ENCODE measurements around the gene PROX1.
A peak's percentile ranks its signal among the peaks of the same experiment; 100 is the strongest.

PROX1 gene

GRCh38 chr1:213989002-213989855, 1.5 kb downstream of the PROX1 start:
- no peak for TF ChIP-seq CTCF (IDR thresholded peaks at IDR 0.05; ENCODE audit: borderline replicate concordance, insufficient read depth, low read depth, low read length)
- H3K4me3 ChIP-seq (ENCODE audit: low read depth, low read length) = peak overlapping the region; percentile 8

GRCh38 chr1:213993929-213994328, 6.2 kb downstream of the PROX1 start:
- TF ChIP-seq CTCF (IDR thresholded peaks at IDR 0.05; ENCODE audit: borderline replicate concordance, insufficient read depth, low read depth, low read length) = no peak
- H3K4me3 ChIP-seq (ENCODE audit: low read depth, low read length) = no peak overlapping the region

- no peak for TF ChIP-seq CTCF (IDR thresholded peaks at IDR 0.05; ENCODE audit: borderline replicate concordance, insufficient read depth, low read depth, low read length)
Observed at GRCh38 chr1:213994888-213995287, 7.1 kb downstream of the PROX1 start.

GRCh38 chr1:213995603-213996002, 7.8 kb downstream of the PROX1 start:
- no peak for TF ChIP-seq CTCF (IDR thresholded peaks at IDR 0.05; ENCODE audit: borderline replicate concordance, insufficient read depth, low read depth, low read length)

More at GRCh38 chr1:213994888-213995287, 7.1 kb downstream of the PROX1 start:
- H3K4me3 ChIP-seq (ENCODE audit: low read depth, low read length) = no peak overlapping the region

GRCh38 chr1:213996320-213997037, 8.7 kb downstream of the PROX1 start:
- no peak for TF ChIP-seq CTCF (IDR thresholded peaks at IDR 0.05; ENCODE audit: borderline replicate concordance, insufficient read depth, low read depth, low read length)
- no peak overlapping the region for H3K4me3 ChIP-seq (ENCODE audit: low read depth, low read length)

More at GRCh38 chr1:213995603-213996002, 7.8 kb downstream of the PROX1 start:
- no peak overlapping the region for H3K4me3 ChIP-seq (ENCODE audit: low read depth, low read length)

GRCh38 chr1:213997038-213997771, 9.4 kb downstream of the PROX1 start:
- no peak overlapping the region for H3K4me3 ChIP-seq (ENCODE audit: low read depth, low read length)
- no peak for TF ChIP-seq CTCF (IDR thresholded peaks at IDR 0.05; ENCODE audit: borderline replicate concordance, insufficient read depth, low read depth, low read length)
